IMR-90 (cell line): ENCODE measurements around the gene ASCL1. TPM values are rescaled to one million over a fixed set of nuclear protein-coding genes. Genes with fewer than 3 reads are reported as not detected.

Source experiments
- ATAC-seq: fragments of 200-7000 bp; cut with Tn5 transposase; 2 replicates; pipeline ENCODE4 v1.9.1; 2020; ENCODE audit warnings: low read depth, mild to moderate bottlenecking, moderate library complexity
- BruUV-seq: library from RNA; stranded (reverse); fragments of 400-500 nt; replicated peaks from 2 replicates; lab custom pipeline; 2021; lab: Mats Ljungman, UMichigan
- CTCF ChIA-PET: fragments of 300-600 bp; formaldehyde crosslinking; extraction: SDS; loops from one replicate; lab custom pipeline; 2021; ENCODE audit warnings: antibody characterized with exemption; lab: Yijun Ruan, JAX
- POLR2A ChIA-PET: fragments of 300-600 bp; sonication (Branson Sonifier 250); formaldehyde crosslinking; loops from one replicate; lab custom pipeline; 2022; ENCODE audit warnings: antibody characterized with exemption; ENCODE audit not compliant: unreplicated experiment; lab: Charles Lee
- DNase-seq: peaks from one replicate; pipeline ENCODE4 v3.0.0; 2013
- H2AFZ ChIP-seq: replicated peaks from 2 replicates; pipeline ENCODE3; 2013; ENCODE audit warnings: low read length, mild to moderate bottlenecking; ENCODE audit not compliant: poor library complexity
- H2AK5ac ChIP-seq: 2 replicates; pipeline ENCODE4 v1.6.1; 2013; ENCODE audit warnings: low read depth, low read length, inconsistent platforms
- H2AK9ac ChIP-seq: replicated peaks from 2 replicates; pipeline ENCODE3; 2013; ENCODE audit warnings: mild to moderate bottlenecking, low read depth, low read length, moderate library complexity; ENCODE audit not compliant: poor library complexity
- H2BK120ac ChIP-seq: 2 replicates; pipeline ENCODE4 v1.6.1; 2013; ENCODE audit warnings: low read depth, low read length, inconsistent platforms
- H2BK15ac ChIP-seq: 3 replicates; pipeline ENCODE4 v1.6.1; 2013; ENCODE audit warnings: low read depth, low read length, inconsistent platforms
- H2BK20ac ChIP-seq: 2 replicates; pipeline ENCODE4 v1.6.1; 2013; ENCODE audit warnings: low read depth, mild to moderate bottlenecking, inconsistent platforms, low read length, moderate library complexity
- H2BK5ac ChIP-seq: 2 replicates; pipeline ENCODE4 v1.6.1; 2013; ENCODE audit warnings: mild to moderate bottlenecking, low read depth, low read length, inconsistent platforms; ENCODE audit not compliant: poor library complexity, severe bottlenecking
- H3K14ac ChIP-seq: replicated peaks from 2 replicates; pipeline ENCODE4 v1.6.1; 2013; ENCODE audit warnings: low read depth, low read length, inconsistent platforms
- H3K18ac ChIP-seq: 2 replicates; pipeline ENCODE4 v1.6.1; 2013; ENCODE audit warnings: low read depth, low read length, control low read depth
- H3K23ac ChIP-seq: 2 replicates; pipeline ENCODE4 v1.6.1; 2013; ENCODE audit warnings: low read depth, low read length, inconsistent platforms
- H3K27ac ChIP-seq: 2 replicates; pipeline ENCODE4 v1.5.1; 2013; ENCODE audit warnings: mild to moderate bottlenecking, control low read depth, low read length; ENCODE audit not compliant: insufficient read depth
- H3K27me3 ChIP-seq: 2 replicates; pipeline ENCODE4 v1.6.1; 2013; ENCODE audit warnings: low read length; ENCODE audit not compliant: control insufficient read depth, insufficient read depth
- H3K36me3 ChIP-seq: 2 replicates; pipeline ENCODE4 v1.6.1; 2013; ENCODE audit warnings: low read length, mixed read lengths; ENCODE audit not compliant: control insufficient read depth, insufficient read depth
- H3K4ac ChIP-seq: 2 replicates; pipeline ENCODE4 v1.6.1; 2013; ENCODE audit warnings: low read depth, low read length, inconsistent platforms
- H3K4me1 ChIP-seq: 2 replicates; pipeline ENCODE4 v1.6.1; 2013; ENCODE audit warnings: low read length, mixed read lengths; ENCODE audit not compliant: control insufficient read depth, insufficient read depth
- H3K4me2 ChIP-seq: 2 replicates; pipeline ENCODE4 v1.6.1; 2013; ENCODE audit warnings: low read depth, mild to moderate bottlenecking, control low read depth, low read length, moderate library complexity
- H3K4me3 ChIP-seq: 2 replicates; pipeline ENCODE4 v1.5.1; 2013; ENCODE audit warnings: low read depth, mild to moderate bottlenecking, control low read depth, low read length, moderate library complexity; ENCODE audit not compliant: insufficient read depth
- H3K56ac ChIP-seq: 2 replicates; pipeline ENCODE4 v1.6.1; 2013; ENCODE audit warnings: low read length, inconsistent platforms; ENCODE audit not compliant: insufficient read depth; ENCODE audit errors: extremely low read depth
- H3K79me1 ChIP-seq, 2 experiments: 2 replicates each; pipeline ENCODE4 v1.6.1; 2013; ENCODE audit warnings: low read length in 2 of 2, inconsistent platforms in 1 of 2, low read depth in 1 of 2
- H3K9ac ChIP-seq: 2 replicates; pipeline ENCODE4 v1.6.1; 2013; ENCODE audit warnings: low read depth, low read length, control low read depth
- H3K9me1 ChIP-seq: 2 replicates; pipeline ENCODE4 v1.6.1; 2013; ENCODE audit warnings: low read length, inconsistent platforms; ENCODE audit not compliant: insufficient read depth
- H3K9me3 ChIP-seq: 2 replicates; pipeline ENCODE4 v1.6.1; 2013; ENCODE audit warnings: low read length; ENCODE audit not compliant: control insufficient read depth, insufficient read depth
- H4K20me1 ChIP-seq: 2 replicates; pipeline ENCODE4 v1.6.1; 2013; ENCODE audit warnings: low read length, inconsistent platforms; ENCODE audit not compliant: insufficient read depth
- H4K5ac ChIP-seq: 2 replicates; pipeline ENCODE4 v1.6.1; 2013; ENCODE audit warnings: mild to moderate bottlenecking, low read depth, low read length, control low read depth
- H4K8ac ChIP-seq, 2 experiments: 2 replicates each; pipeline ENCODE4 v1.6.1; 2013; ENCODE audit warnings: low read depth in 2 of 2, low read length in 2 of 2, control low read depth in 1 of 2, inconsistent platforms in 1 of 2
- H4K91ac ChIP-seq: 2 replicates; pipeline ENCODE4 v1.6.1; 2013; ENCODE audit warnings: low read depth, low read length, inconsistent platforms; ENCODE audit not compliant: insufficient read depth
- CHD1 ChIP-seq: IDR thresholded peaks from 2 replicates; pipeline ENCODE4 v1.6.1; 2012; ENCODE audit warnings: low read depth, low read length, improper control_type of control experiment
- FOS ChIP-seq: fragments of 150-350 bp; IDR thresholded peaks from 2 replicates; pipeline ENCODE4 v1.6.1; 2016; ENCODE audit warnings: low read depth, low read length
- MAFK ChIP-seq: IDR thresholded peaks from 2 replicates; pipeline ENCODE4 v1.6.1; 2012; ENCODE audit warnings: low read depth, low read length, improper control_type of control experiment
- MXI1 ChIP-seq: IDR thresholded peaks from 2 replicates; pipeline ENCODE4 v1.6.1; 2012; ENCODE audit warnings: low read depth, mild to moderate bottlenecking, low read length, moderate library complexity, borderline replicate concordance
- POLR2A ChIP-seq: IDR thresholded peaks from 2 replicates; pipeline ENCODE4 v1.6.1; 2012; ENCODE audit warnings: mild to moderate bottlenecking, low read depth, low read length
- RFX5 ChIP-seq: IDR thresholded peaks from 2 replicates; pipeline ENCODE4 v1.8.0; 2012; ENCODE audit warnings: low read depth, mild to moderate bottlenecking, low read length, moderate library complexity
- WGBS, 2 experiments: methylation state at CpG; one replicate each; pipeline versions ENCODE4 v1.1.5 to v1.1.7; 2013; ENCODE audit warnings: missing lambda C conversion rate in 2 of 2; ENCODE audit not compliant: insufficient read length in 1 of 2; ENCODE audit errors: extremely low coverage in 2 of 2; 5-methylcytosine and 5-hydroxymethylcytosine counted together
- dilution Hi-C: fragments of 300-500 bp; cut with HindIII; formaldehyde crosslinking; loops from one replicate; pipeline ENCODE4 v1.14.3; 2018; ENCODE audit warnings: low sequenced_read_pairs; ENCODE audit not compliant: unreplicated experiment
- in situ Hi-C: fragments of 300-500 bp; cut with MboI; formaldehyde crosslinking; loops from 3 replicates; pipeline ENCODE4 v1.14.3; 2019; ENCODE audit warnings: low sequenced_read_pairs, inconsistent platforms, mixed read lengths
- intact Hi-C: fragments of 100-400 bp; cut with micrococcal nuclease; formaldehyde crosslinking; loops from 2 replicates; pipeline ENCODE4 v1.10.0; 2022
- polyA plus RNA-seq, 3 experiments: library from polyadenylated mRNA; depleted of rRNA; stranded (reverse); fragments of >200 nt; gene quantifications; 2 replicates each; pipeline ENCODE4 v1.2.3, GENCODE V29; 2012; ENCODE audit warnings: low replicate concordance in 1 of 3
- total RNA-seq: library from RNA; depleted of rRNA; stranded (reverse); fragments of >200 nt; gene quantifications from 2 replicates; pipeline ENCODE4 v1.2.3, GENCODE V29; 2012
- TF ChIP-seq, protein P1 (sequence below): fragments of 150-350 bp; IDR thresholded peaks from 2 replicates; pipeline ENCODE4 v1.6.1; 2016; ENCODE audit warnings: low read depth, mild to moderate bottlenecking, low read length, moderate library complexity, borderline replicate concordance

The ASCL1 gene
- total and polyA plus RNA-seq, 2 of the 4 experiments (the other 2 are of a cell fraction) = not detected

DNA sequence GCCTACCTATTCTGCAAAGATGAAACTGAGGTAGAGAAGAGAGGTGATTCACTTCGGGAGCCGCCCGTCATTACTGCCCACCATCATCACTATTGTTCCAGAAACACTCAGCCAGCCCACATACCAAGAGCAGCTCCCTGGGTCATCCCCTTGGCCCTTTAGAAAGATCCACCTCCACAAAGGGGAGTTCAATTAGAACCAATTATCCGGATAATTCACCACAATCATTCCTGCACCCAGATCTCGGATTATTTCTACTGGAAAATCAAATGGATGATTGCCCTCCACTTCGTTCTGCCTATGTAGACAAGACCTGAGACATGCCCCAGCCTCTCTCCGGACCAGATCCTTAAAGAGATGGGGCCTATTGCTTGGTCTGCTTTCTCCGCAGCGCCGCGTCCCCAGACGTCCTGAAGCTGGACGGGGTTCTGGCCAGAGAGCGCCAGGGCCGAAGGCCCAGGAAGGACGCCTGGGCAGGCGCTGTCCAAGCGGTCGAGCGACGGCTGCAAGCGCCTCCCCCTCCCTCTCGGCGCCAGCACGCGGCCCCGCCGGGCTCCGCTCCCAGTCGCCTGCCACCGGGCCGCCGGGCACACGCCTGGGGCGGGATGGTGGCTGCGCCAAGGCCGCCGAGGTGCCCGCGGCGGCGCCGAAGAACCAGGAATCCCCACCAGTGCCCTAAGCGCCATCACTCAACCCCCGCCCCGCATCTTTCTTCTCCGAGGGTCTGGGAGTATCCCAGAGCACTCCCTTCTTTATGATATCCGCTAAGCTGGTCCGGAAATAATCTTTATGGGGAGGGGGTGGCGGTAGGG lies 1.3 kb upstream of the ASCL1 start:
- no peak overlapping the region for H3K4me3 ChIP-seq
- H2BK120ac ChIP-seq = no peak overlapping the region
- dilution Hi-C loops = no loop called here
- no peak overlapping the region for H2AK9ac ChIP-seq
- no peak overlapping the region for H3K14ac ChIP-seq
- WGBS, 2 experiments = 3% methylated on average over 11 of the region's 50 CpGs; no CpG with 5 or more reads in 1 of the 2 experiments
- POLR2A ChIA-PET = no interaction called here
- H3K27ac ChIP-seq = no peak overlapping the region
- H3K27me3 ChIP-seq = peaks cover 48% of the 10 kb centered on the region
- intact Hi-C loops = no loop called here
- no peak overlapping the region for H4K8ac ChIP-seq
- H3K4me2 ChIP-seq = no peak overlapping the region
- in situ Hi-C loops = no loop called here
- H2AK5ac ChIP-seq = no peak overlapping the region
- no peak overlapping the region for H3K56ac ChIP-seq
- H4K20me1 ChIP-seq = no peaks in the 10 kb centered on the region
- H3K9me3 ChIP-seq = 0 out of 2 replicates have a peak, but pooled peaks cover 2% of the 10 kb centered on the region
- no peak for DNase-seq
- H3K18ac ChIP-seq = no peak overlapping the region
- no peak overlapping the region for H2BK20ac ChIP-seq
- H2BK5ac ChIP-seq = no peak overlapping the region
- no peak overlapping the region for H3K23ac ChIP-seq
- no TSS peak for BruUV-seq
- no peak for ATAC-seq
- H3K4me1 ChIP-seq = no peaks in the 10 kb centered on the region
- no peak overlapping the region for H3K9ac ChIP-seq
- H3K36me3 ChIP-seq = no peaks in the 10 kb centered on the region
- H2AFZ ChIP-seq = peak overlapping the region; percentile 63
- H3K4ac ChIP-seq = no peak overlapping the region
- CTCF ChIA-PET = no interaction called here
- no peak overlapping the region for H4K5ac ChIP-seq
- H3K9me1 ChIP-seq = no peaks in the 10 kb centered on the region
- no peak overlapping the region for H2BK15ac ChIP-seq
- H3K79me1 ChIP-seq = no peaks in the 10 kb centered on the region
- TF ChIP-seq FOS (no peak), POLR2A (no peak), MXI1 (no peak), CHD1 (no peak), MAFK (no peak), RFX5 (no peak)
- TF ChIP-seq, protein P1, sequence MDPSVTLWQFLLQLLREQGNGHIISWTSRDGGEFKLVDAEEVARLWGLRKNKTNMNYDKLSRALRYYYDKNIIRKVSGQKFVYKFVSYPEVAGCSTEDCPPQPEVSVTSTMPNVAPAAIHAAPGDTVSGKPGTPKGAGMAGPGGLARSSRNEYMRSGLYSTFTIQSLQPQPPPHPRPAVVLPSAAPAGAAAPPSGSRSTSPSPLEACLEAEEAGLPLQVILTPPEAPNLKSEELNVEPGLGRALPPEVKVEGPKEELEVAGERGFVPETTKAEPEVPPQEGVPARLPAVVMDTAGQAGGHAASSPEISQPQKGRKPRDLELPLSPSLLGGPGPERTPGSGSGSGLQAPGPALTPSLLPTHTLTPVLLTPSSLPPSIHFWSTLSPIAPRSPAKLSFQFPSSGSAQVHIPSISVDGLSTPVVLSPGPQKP = no peak
- no peak overlapping the region for H4K91ac ChIP-seq
